A673 (cell line): ENCODE measurements around the gene ANKRD9. TPM values are rescaled to one million over a fixed set of nuclear protein-coding genes. Genes with fewer than 3 reads are reported as not detected.
"Not testable (repeated sequence)": the region's sequence is repeated elsewhere in the genome, so short reads cannot be mapped to it uniquely, and the experiment has no call there.

Experiments used
- BruUV-seq: library from RNA; stranded (reverse); fragments of 400-500 nt; replicated peaks from 2 replicates; lab custom pipeline; 2021; lab: Mats Ljungman, UMichigan
- CTCF ChIA-PET: fragments of 300-600 bp; sonication (Branson Sonifier 250); formaldehyde crosslinking; loops from one replicate; lab custom pipeline; 2022; ENCODE audit warnings: antibody characterized with exemption; lab: Charles Lee
- POLR2A ChIA-PET: fragments of 300-600 bp; sonication (Branson Sonifier 250); formaldehyde crosslinking; loops from one replicate; lab custom pipeline; 2022; ENCODE audit warnings: antibody characterized with exemption; ENCODE audit not compliant: low non-redundant PET; lab: Charles Lee
- DNase-seq: peaks from one replicate; pipeline ENCODE4 v3.0.0-alpha.2; 2015; ENCODE audit warnings: low spot score
- H3K27ac ChIP-seq: fragments of 200-600 bp; sonication (generic); 2 replicates; pipeline ENCODE4 v1.5.1; 2016; ENCODE audit warnings: mixed run types, low read depth, mild to moderate bottlenecking, mixed read lengths, antibody characterized with exemption, low read length; ENCODE audit not compliant: poor library complexity, severe bottlenecking
- H3K27me3 ChIP-seq: fragments of 200-600 bp; sonication (generic); replicated peaks from 2 replicates; pipeline ENCODE4 v1.6.1; 2017; ENCODE audit warnings: mixed run types, low read depth, mild to moderate bottlenecking, mixed read lengths, antibody characterized with exemption, low read length; ENCODE audit not compliant: insufficient read depth, poor library complexity
- H3K36me3 ChIP-seq: fragments of 200-600 bp; sonication (generic); 2 replicates; pipeline ENCODE4 v1.6.1; 2016; ENCODE audit warnings: mixed run types, mild to moderate bottlenecking, mixed read lengths, antibody characterized with exemption, low read length; ENCODE audit not compliant: insufficient read depth, poor library complexity, severe bottlenecking
- H3K4me1 ChIP-seq: fragments of 200-600 bp; sonication (generic); 2 replicates; pipeline ENCODE4 v1.6.1; 2017; ENCODE audit warnings: mixed run types, mild to moderate bottlenecking, mixed read lengths, antibody characterized with exemption, low read length; ENCODE audit not compliant: insufficient read depth, poor library complexity, severe bottlenecking
- H3K4me3 ChIP-seq: fragments of 200-600 bp; sonication (generic); 2 replicates; pipeline ENCODE4 v1.5.1; 2016; ENCODE audit warnings: low read depth, mixed run types, mild to moderate bottlenecking, mixed read lengths, low read length; ENCODE audit not compliant: poor library complexity, severe bottlenecking
- H3K9me3 ChIP-seq: fragments of 200-600 bp; sonication (generic); 2 replicates; pipeline ENCODE4 v1.6.1; 2016; ENCODE audit warnings: mixed run types, low read depth, mild to moderate bottlenecking, mixed read lengths, antibody characterized with exemption, low read length; ENCODE audit not compliant: poor library complexity, severe bottlenecking
- CTCF ChIP-seq: fragments of 300-800, 200-600 bp; sonication (generic); conservative IDR thresholded peaks from 2 replicates; pipeline ENCODE4 v1.5.1; 2017; ENCODE audit warnings: low read depth, mild to moderate bottlenecking, antibody characterized with exemption, low read length, moderate library complexity, mixed read lengths
- EZH2 ChIP-seq: fragments of 200-600 bp; sonication (generic); IDR thresholded peaks from 2 replicates; pipeline ENCODE4 v1.6.1; 2017; ENCODE audit warnings: borderline replicate concordance, low read depth, mild to moderate bottlenecking, mixed read lengths, antibody characterized with exemption, low read length; ENCODE audit not compliant: poor library complexity, severe bottlenecking
- intact Hi-C: fragments of 100-400 bp; cut with micrococcal nuclease; formaldehyde crosslinking; loops from one replicate; pipeline ENCODE4 v1.10.0; 2022; ENCODE audit not compliant: unreplicated experiment
- total RNA-seq: library from RNA; stranded (reverse); gene quantifications from 2 replicates; pipeline ENCODE4 v1.2.3, GENCODE V29; 2021

The ANKRD9 gene
- total RNA-seq, 1 experiment from 2014 or later, result 28.0 TPM

DNA sequence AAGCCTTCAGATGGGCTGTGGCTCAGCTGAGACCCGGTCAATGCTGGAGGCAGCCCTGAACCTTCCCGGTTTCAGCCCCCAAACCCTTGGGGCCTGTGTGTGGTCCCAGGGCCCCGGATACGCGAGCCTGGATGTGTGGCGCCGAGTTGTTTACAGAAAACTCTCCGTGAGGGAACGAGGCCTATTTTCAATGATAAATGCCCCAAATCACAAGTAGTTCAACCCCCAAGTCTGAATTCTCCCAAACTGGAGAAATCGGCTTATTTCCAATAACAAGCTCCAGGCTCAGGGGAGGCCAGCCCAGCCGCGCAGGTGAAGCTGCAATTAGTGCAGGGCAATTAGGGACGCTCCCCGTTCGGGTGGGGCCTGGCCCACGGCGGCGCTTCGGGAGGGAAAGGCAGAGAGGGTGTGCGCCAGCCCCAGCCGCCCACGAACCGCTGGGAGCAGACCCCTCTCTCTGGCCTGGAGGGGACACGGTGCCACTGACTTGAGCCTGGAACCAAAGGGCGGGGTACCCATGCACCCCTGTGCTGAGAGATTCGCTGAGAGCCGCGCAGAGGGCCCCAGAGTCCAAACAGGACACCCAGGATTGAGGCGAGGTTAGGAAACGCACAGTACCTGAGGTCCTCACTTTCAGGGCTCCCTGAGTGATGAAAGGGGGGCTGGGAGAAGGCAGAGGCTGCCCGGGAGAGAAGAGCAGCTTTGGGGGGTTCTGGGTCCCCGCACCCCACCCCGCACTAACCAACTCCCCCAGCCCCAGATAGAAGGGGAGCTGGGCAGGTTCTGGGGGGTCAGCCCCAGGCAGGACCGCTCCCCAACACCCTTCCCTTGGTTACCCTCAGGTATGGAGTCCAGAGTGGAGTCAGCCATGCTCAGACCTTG lies 14.2 kb upstream of the ANKRD9 start:
- no peaks in the 10 kb centered on the region for H3K9me3 ChIP-seq
- H3K36me3 ChIP-seq, result no peaks in the 10 kb centered on the region
- peak overlapping the region; percentile 91 for H3K27ac ChIP-seq
- no TSS peak for BruUV-seq
- ChIA-PET POLR2A (interaction anchor here (0.6 to 1.0 kb wide), 3 partner anchors 49 to 70 kb away, joined by 3 to 6 read pairs (median 4); no protein-coding TSS in a partner anchor), CTCF (interaction anchor here (0.9 to 2.7 kb wide), 4 partner anchors 16 to 170 kb away, joined by 3 to 15 read pairs (median 11); no protein-coding TSS in a partner anchor)
- H3K4me1 ChIP-seq, result peaks cover 34% of the 10 kb centered on the region
- peak overlapping the region; percentile 53 for H3K4me3 ChIP-seq
- TF ChIP-seq CTCF (no peak), EZH2 (no peak)
- DNase-seq, result no peak
- intact Hi-C loops, result loop anchor here (2.0 to 10.0 kb wide), 4 partner anchors 69 to 391 kb away; partner anchors contain the start of genes RCOR1 and TRAF3
- no peaks in the 10 kb centered on the region for H3K27me3 ChIP-seq

DNA sequence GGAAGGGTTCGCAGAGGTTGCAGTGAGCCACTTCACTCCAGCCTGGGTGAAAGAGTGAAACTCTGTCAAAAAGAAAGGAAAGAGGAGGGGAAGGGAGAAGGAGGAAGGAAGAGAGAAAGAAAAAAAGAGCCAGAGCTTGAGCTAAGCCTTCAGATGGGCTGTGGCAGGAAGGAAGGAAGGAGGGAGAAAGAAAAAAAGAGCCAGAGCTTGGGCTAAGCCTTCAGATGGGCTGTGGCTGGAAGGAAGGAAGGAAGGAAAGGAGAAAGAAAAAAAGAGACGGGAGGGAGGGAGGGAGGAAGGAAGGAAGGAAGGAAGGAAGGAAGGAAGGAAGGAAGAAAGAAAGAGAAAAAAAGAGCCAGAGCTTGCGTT lies 13.6 kb upstream of the ANKRD9 start:
- no TSS peak for BruUV-seq
- Histone ChIP-seq H3K9me3 (no peaks in the 10 kb centered on the region), H3K4me1 (peaks cover 34% of the 10 kb centered on the region), H3K27ac (peak overlapping the region; percentile 91), H3K4me3 (peak overlapping the region; percentile 53), H3K27me3 (no peaks in the 10 kb centered on the region), H3K36me3 (no peaks in the 10 kb centered on the region)
- CTCF ChIA-PET, result interaction anchor here (2.7 kb wide), 1 partner anchor 71 kb away, joined by 11 read pairs; no protein-coding TSS in a partner anchor
- intact Hi-C loops, result loop anchor here (5.0 to 10.0 kb wide), 2 partner anchors 254 to 392 kb away; partner anchors contain the start of gene TRAF3
- no peak for TF ChIP-seq CTCF
- TF ChIP-seq EZH2, result no peak
- POLR2A ChIA-PET, result interaction anchor here (0.7 to 1.0 kb wide), 2 partner anchors 15 to 71 kb away, joined by 4 read pairs; no protein-coding TSS in a partner anchor
- DNase-seq, result peak; percentile 84

DNA sequence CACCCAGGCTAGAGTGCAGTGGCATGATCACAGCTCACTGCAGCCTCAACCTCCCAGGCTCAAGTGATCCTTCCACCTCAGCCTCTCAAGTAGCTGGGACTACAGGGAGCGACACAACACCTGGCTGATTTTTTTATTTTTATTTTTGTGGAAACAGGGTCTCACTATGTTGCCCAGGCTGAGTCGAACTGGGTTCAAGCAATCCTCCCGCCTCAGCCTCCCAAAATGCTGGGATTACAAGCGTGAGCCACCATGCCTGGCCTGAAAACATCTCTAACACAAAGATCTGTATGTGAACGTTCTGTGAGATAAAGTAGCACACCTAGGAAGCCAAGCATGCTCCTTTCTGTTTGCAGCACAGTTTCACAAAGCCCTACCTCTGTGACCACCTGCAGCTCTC lies 10.1 kb upstream of the ANKRD9 start:
- BruUV-seq, CTCF ChIA-PET, H3K27me3 ChIP-seq, H3K27ac ChIP-seq, H3K36me3 ChIP-seq, H3K9me3 ChIP-seq, DNase-seq, H3K4me3 ChIP-seq, POLR2A ChIA-PET: not testable (repeated sequence)
- intact Hi-C loops, result loop anchor here (5.0 to 10.0 kb wide), 3 partner anchors 202 to 395 kb away; partner anchors contain the start of genes TRAF3 and ZNF839
- H3K4me1 ChIP-seq, result peaks cover 27% of the 10 kb centered on the region
